SK-N-SH treated with all-trans-retinoic acid at 6 μM for 48 hours (cell line): ENCODE results near the gene TSHZ1.

Experiments
- ARNTL ChIP-seq: fragments of 450-650 bp; formaldehyde crosslinking; IDR thresholded peaks from 2 replicates; pipeline ENCODE4 v1.5.0; 2020; ENCODE audit warnings: low read depth, mild to moderate bottlenecking, moderate library complexity, borderline replicate concordance
- TOX ChIP-seq: fragments of 250-450 bp; sonication (Bioruptor Pico); IDR thresholded peaks from 2 replicates; pipeline ENCODE4 v1.8.0; 2021; ENCODE audit warnings: mild to moderate bottlenecking, moderate library complexity, borderline replicate concordance
- TF ChIP-seq, protein P1 (sequence below): fragments of 250-450 bp; sonication (Bioruptor Pico); IDR thresholded peaks from 2 replicates; pipeline ENCODE4 v1.5.1; 2021; ENCODE audit warnings: mild to moderate bottlenecking, moderate library complexity
- TF ChIP-seq, protein P2 (sequence below): fragments of 250-450 bp; sonication (Bioruptor Pico); IDR thresholded peaks from 2 replicates; pipeline ENCODE4 v1.8.0; 2020; ENCODE audit warnings: mild to moderate bottlenecking, moderate library complexity, borderline replicate concordance

DNA sequence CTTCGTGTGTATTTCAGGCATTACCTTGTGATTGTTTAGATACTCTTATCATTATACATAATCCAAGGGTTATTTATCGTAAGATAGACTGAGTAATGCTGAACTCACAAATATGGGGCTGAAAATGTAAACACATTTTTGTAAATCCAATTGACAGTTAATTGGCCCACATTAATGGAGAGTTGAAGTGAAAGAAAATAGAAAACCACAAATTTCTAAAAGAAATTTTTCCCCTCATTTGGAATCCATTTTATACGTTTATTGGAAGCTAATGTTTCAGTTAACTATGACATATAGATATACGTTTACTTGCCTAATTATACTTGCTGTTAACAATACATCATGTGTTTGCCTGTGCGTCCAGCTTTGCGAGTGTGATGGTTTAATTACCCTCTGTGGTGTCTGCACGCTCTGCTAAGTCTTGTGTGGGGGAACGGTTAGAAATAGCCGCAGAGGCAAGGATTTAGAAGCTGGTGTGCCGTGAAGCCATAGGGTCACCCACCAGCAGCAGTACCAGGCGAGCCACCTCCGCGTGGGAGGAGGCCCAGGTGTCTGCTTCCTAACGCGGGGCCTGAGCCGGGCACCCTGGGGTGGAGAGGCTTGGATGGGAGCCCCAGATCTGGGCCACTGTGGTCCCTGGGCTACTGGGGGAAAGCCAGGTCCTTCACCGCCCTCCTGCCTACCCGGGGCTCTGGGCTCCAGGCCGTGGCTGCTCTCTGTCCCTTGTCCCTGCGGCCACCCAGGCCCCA, 38.0 kb downstream of the TSHZ1 start:
- TF ChIP-seq ARNTL = no peak
- TF ChIP-seq, protein P1, sequence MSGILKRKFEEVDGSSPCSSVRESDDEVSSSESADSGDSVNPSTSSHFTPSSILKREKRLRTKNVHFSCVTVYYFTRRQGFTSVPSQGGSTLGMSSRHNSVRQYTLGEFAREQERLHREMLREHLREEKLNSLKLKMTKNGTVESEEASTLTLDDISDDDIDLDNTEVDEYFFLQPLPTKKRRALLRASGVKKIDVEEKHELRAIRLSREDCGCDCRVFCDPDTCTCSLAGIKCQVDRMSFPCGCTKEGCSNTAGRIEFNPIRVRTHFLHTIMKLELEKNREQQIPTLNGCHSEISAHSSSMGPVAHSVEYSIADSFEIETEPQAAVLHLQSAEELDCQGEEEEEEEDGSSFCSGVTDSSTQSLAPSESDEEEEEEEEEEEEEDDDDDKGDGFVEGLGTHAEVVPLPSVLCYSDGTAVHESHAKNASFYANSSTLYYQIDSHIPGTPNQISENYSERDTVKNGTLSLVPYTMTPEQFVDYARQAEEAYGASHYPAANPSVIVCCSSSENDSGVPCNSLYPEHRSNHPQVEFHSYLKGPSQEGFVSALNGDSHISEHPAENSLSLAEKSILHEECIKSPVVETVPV (CRISPR knock-in tag) = no peak
- TF ChIP-seq TOX (CRISPR knock-in tag) = no peak
- TF ChIP-seq, protein P2, sequence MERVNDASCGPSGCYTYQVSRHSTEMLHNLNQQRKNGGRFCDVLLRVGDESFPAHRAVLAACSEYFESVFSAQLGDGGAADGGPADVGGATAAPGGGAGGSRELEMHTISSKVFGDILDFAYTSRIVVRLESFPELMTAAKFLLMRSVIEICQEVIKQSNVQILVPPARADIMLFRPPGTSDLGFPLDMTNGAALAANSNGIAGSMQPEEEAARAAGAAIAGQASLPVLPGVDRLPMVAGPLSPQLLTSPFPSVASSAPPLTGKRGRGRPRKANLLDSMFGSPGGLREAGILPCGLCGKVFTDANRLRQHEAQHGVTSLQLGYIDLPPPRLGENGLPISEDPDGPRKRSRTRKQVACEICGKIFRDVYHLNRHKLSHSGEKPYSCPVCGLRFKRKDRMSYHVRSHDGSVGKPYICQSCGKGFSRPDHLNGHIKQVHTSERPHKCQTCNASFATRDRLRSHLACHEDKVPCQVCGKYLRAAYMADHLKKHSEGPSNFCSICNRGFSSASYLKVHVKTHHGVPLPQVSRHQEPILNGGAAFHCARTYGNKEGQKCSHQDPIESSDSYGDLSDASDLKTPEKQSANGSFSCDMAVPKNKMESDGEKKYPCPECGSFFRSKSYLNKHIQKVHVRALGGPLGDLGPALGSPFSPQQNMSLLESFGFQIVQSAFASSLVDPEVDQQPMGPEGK (CRISPR knock-in tag) = no peak
